ENCODE data around the gene CGB2.
"Not testable (repeated sequence)": the region's sequence is repeated elsewhere in the genome, so short reads cannot be mapped to it uniquely, and the experiment has no call there.

CGB2 gene

GRCh38 chr19:49039736-49040135, 8.0 kb downstream of the CGB2 start:
- not testable (repeated sequence) for H3K27ac Mint-ChIP-seq; H3K27me3 Mint-ChIP-seq; H3K4me1 Mint-ChIP-seq (ENCODE audit: low read depth); H3K36me3 Mint-ChIP-seq (ENCODE audit: low read depth); H3K4me3 Mint-ChIP-seq; H3K9me3 Mint-ChIP-seq

DNA sequence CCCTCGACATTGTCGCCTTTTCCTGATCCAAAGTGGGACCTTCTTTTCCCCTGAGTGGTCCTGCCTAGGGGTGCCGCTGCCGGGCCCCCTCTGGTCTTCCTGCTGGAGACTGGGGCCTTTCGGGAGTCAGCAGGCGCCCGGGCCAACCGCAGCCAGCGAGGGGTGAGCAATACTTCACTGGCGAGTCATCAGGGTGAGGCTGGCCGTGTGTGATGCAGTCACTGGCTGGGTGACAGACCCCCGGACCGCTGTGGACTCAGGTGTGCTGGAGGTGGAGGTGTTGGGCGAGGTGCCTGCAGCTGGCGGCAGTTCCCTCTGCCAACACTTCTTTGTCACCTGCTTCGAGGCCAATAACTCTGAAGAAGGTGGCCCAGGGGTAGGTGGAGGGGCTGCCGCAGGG, 10.5 kb downstream of the CGB2 start:
- Mint-ChIP-seq H3K4me3 (no peak overlapping the region), H3K27ac (no peak overlapping the region), H3K27me3 (no peaks in the 10 kb centered on the region), H3K36me3 (ENCODE audit: low read depth) (no peaks in the 10 kb centered on the region), H3K9me3 (no peaks in the 10 kb centered on the region), H3K4me1 (ENCODE audit: low read depth) (no peaks in the 10 kb centered on the region)

DNA sequence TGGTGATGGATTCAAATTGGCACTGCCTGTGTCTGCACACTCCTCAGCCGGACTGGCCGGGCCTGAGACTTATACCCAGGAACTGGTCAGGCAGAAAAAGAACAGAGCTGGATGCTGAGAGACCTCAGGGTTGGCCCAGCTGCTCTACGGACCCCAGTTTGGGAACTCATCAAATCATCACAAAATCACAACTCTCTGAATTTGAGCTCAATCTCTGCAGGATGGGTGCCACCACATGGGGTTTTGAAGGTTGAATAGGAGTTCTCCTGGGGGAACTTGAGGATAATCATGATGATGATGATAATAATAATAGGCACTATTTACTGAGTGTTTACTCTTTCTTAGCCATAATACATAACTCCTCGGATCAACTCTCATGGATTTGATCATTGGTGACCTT, 11.0 kb downstream of the CGB2 start:
- not testable (repeated sequence) for H3K27ac Mint-ChIP-seq, H3K4me3 Mint-ChIP-seq, H3K27me3 Mint-ChIP-seq

DNA sequence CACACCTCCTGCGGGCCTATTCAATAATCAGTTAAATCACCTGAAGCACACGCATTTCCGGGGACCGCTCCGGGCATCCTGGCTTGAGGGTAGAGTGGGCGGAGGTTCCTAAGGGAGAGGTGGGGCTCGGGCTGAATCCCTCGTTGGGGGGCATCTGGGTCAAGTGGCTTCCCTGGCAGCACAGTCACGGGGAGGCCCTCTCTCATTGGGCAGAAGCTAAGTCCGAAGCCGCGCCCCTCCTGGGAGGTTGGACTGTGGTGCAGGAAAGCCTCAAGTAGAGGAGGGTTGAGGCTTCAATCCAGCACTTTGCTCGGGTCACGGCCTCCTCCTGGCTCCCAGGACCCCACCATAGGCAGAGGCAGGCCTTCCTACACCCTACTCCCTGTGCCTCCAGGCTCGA, 11.9 kb downstream of the CGB2 start, which contains the start of gene CGB5:
Gene CGB5, plus strand, starts transcription at position 301 of the 400 bp plus-strand sequence. CDS start 362 bp downstream, outside the sequence.
- not testable (repeated sequence) for H3K36me3 Mint-ChIP-seq (ENCODE audit: low read depth); H3K4me1 Mint-ChIP-seq (ENCODE audit: low read depth); H3K27ac Mint-ChIP-seq; H3K4me3 Mint-ChIP-seq; H3K27me3 Mint-ChIP-seq; H3K9me3 Mint-ChIP-seq

More for the DNA sequence above, 11.0 kb downstream of the CGB2 start:
- H3K36me3 Mint-ChIP-seq (ENCODE audit: low read depth); H3K9me3 Mint-ChIP-seq; H3K4me1 Mint-ChIP-seq (ENCODE audit: low read depth): not testable (repeated sequence)

DNA sequence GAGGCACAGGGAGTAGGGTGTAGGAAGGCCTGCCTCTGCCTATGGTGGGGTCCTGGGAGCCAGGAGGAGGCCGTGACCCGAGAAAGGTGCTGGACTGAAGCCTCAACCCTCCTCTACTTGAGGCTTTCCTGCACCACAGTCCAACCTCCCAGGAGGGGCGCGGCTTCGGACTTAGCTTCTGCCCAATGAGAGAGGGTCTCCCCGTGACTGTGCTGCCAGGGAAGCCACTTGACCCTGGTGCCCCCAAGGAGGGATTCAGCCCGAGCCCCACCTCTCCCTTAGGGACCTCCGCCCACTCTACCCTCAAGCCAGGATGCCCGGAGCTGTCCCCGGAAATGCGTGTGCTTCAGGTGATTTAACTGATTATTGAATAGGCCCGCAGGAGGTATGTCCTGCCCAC, 17.3 kb downstream of the CGB2 start, which contains the start of gene CGB8:
Gene CGB8, minus strand, starts transcription at position 101 of the 400 bp plus-strand sequence. CDS start 372 bp downstream, outside the sequence.
- H3K27me3 Mint-ChIP-seq; H3K36me3 Mint-ChIP-seq (ENCODE audit: low read depth); H3K4me1 Mint-ChIP-seq (ENCODE audit: low read depth); H3K9me3 Mint-ChIP-seq; H3K4me3 Mint-ChIP-seq; H3K27ac Mint-ChIP-seq: not testable (repeated sequence)

DNA sequence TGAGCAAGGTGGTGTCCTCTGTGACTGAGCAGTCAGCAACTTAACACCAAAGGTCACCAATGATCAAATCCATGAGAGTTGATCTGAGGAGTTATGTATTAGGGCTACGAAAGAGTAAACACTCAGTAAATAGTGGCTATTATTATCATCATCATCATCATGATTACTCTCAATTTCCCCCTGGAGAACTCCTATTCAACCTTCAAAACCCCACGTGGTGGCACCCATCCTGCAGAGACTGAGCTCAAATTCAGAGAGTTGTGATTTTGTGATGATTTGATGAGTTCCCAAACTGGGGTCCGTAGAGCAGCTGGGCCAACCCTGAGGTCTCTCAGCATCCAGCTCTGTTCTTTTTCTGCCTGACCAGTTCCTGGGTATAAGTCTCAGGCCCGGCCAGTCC, 18.1 kb downstream of the CGB2 start:
- not testable (repeated sequence) for H3K4me1 Mint-ChIP-seq (ENCODE audit: low read depth); H3K9me3 Mint-ChIP-seq; H3K27ac Mint-ChIP-seq; H3K36me3 Mint-ChIP-seq (ENCODE audit: low read depth); H3K27me3 Mint-ChIP-seq; H3K4me3 Mint-ChIP-seq

DNA sequence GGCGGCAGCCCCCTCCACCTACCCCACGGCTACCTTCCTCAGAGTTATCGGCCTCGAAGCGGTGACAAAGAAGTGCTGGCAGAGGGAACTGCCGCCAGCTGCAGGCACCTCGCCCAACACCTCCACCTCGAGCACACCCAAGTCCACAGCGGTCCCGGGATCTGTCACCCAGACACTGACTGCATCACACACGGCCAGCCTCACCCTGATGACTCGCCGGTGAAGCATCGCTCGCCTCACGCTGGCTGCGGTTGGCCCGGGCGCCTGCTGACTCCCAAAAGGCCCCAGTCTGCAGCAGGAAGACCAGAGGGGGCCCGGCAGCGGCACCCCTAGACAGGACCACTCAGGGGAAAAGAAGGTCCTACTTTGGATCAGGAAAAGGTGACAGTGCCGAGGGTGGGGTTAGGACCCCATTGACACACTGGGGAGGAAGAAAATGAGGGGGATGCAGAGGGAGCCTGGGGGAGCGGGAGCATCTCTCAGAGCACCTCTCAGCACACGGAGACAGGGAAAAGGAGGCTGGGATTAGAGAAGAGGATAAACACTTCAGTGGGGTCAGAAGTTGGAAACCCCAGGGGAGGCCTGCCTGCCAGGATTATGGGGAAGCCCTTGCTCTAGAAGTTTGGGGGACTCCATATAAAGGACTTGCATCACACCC, 18.8 kb downstream of the CGB2 start:
- H3K4me3 Mint-ChIP-seq; H3K4me1 Mint-ChIP-seq (ENCODE audit: low read depth); H3K27me3 Mint-ChIP-seq; H3K27ac Mint-ChIP-seq; H3K36me3 Mint-ChIP-seq (ENCODE audit: low read depth); H3K9me3 Mint-ChIP-seq: not testable (repeated sequence)

DNA sequence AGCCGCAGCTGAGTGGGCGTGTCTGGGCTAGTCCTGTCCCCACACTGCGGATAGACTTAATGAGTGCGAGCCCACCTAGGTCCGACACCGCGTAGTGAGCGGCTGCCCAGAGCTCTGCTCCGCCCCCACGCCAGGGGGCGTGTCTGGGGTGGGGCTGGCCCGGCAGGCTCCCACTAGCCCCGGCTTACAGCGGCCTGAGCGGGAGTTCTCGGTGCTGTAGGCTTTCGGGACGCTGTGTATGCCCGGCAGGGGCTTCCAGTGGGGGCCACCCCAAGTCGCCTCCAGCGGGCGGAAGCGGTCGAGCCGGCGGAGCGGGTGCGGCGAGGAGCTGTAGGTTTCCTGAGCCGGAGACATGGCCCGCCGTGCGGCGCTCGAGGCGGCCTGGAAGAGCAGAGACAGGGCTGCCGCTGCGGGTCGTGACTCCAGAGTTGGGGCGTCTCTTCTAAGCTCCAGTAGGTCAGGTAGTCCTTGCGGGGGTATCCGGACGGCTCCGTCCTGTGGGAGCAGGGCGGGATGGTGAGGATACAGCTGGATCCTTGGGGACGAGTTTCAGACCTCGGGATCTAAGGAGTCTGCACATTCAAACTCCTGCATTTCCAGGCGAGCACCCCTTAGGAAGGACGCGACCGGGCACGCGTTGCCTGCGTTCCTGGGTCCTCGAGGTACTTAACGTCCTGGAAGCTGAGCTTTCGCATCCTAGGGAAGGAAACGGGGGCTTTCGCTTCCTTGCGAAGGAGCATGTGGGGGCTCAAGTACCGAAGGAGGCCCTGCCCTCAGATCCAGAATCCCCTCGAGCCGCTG, 24.6 kb downstream of the CGB2 start:
- Mint-ChIP-seq H3K9me3 (no peaks in the 10 kb centered on the region), H3K27me3 (peaks cover 41% of the 10 kb centered on the region), H3K27ac (no peak overlapping the region), H3K4me3 (peak overlapping the region; percentile 74), H3K36me3 (ENCODE audit: low read depth) (no peaks in the 10 kb centered on the region), H3K4me1 (ENCODE audit: low read depth) (peaks cover 20% of the 10 kb centered on the region)

DNA sequence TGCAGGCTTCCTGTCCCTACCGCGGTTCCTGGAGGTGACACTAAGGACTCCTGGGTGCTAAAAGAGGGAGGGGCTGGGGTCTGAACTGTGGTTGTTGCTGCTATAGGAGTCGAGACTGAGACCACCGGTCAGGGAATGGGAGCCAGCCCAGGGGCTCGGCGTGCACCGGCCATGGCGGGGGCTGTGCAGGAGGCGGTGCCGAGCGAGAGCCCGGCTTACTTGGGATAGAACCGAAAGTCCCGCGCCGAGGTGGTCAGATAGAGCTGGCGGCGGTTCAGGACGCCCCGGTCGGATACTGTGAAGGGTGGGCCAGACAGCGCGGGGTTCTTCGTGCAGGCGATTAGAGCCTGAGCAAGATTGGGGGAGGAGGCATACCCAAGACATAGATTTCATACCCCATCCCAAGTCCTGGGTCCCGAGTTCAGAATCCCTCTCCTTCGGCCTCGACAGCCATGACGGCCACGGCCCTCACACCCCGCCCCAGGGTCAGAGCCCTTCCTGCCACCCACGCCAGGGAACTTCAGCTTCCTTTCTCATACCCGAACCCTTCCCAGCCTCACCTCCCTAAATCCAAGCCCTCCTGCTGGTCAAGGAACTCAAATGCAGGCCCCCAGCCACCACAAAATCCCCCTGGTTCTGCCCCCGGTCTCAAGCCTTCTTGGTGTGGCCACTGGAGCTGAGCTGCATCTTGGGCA, 25.4 kb downstream of the CGB2 start:
- H3K4me3 Mint-ChIP-seq: peak overlapping the region; percentile 74
- H3K27me3 Mint-ChIP-seq: peaks cover 41% of the 10 kb centered on the region
- H3K36me3 Mint-ChIP-seq (ENCODE audit: low read depth); H3K9me3 Mint-ChIP-seq; H3K27ac Mint-ChIP-seq: not testable (repeated sequence)
- H3K4me1 Mint-ChIP-seq (ENCODE audit: low read depth): peaks cover 20% of the 10 kb centered on the region

DNA sequence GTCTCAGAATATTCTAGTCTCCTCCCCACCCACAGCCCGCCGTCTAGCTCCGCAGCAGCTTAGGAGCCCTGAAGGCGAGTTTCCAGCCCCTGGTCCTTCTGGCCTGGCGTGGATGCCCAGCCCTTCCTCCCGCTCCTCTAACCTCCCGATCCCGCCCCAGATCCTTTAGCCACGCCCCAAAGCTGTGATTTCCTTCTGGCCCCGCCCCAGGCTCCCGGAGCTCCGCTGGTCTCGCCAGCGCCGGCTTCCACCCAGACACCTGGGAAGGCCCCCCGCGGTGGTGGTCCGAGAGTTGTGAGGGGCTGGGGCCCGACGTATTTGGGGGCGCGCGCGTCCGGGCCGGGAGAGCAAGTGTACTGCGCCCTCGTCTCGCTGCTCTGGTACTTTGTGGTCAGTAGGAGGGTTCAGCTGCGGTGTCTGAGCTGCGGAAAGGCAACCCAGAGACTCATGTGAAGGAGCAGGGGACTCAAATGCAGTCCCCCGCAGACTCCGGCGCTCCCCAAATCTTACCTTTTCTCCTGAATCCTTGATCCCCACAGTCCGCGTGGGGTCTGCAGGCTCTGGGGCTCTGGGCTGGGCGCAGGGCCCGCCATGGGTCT, 26.0 kb downstream of the CGB2 start, which contains the start of gene CGB7:
Gene CGB7, minus strand, starts transcription at position 114 of the 599 bp plus-strand sequence. CDS start 2,374 bp downstream, outside the sequence.
- Mint-ChIP-seq H3K36me3 (ENCODE audit: low read depth) (no peaks in the 10 kb centered on the region), H3K4me1 (ENCODE audit: low read depth) (peaks cover 20% of the 10 kb centered on the region), H3K27ac (no peak within 1 kb of the TSS), H3K27me3 (peaks cover 41% of the 10 kb centered on the region), H3K9me3 (no peaks in the 10 kb centered on the region), H3K4me3 (peak within 1 kb of the TSS; percentile 74)

DNA sequence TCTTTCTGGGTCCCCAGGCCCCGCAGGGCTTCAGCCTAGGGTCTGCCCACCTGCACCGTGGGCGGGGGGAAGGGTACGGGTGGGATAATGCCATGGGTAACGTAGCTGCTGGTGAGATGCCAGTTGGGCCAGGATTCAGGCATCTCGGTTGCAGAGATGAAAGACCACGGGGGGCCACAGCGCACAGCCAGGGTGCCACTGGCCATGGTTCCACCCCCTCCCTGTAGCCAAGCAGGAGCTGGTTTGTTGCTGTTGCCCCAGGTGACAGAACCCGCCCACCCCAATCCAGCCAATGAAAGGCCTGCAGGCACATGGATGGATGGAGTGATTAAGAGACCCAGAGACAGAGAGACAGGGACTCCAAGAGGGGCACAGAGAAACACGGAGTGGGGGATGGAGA, 26.9 kb downstream of the CGB2 start:
- H3K9me3 Mint-ChIP-seq: no peaks in the 10 kb centered on the region
- no peak overlapping the region for H3K27ac Mint-ChIP-seq
- H3K36me3 Mint-ChIP-seq (ENCODE audit: low read depth): no peaks in the 10 kb centered on the region
- no peak overlapping the region for H3K4me3 Mint-ChIP-seq
- peaks cover 20% of the 10 kb centered on the region for H3K4me1 Mint-ChIP-seq (ENCODE audit: low read depth)
- H3K27me3 Mint-ChIP-seq: peaks cover 49% of the 10 kb centered on the region

- Mint-ChIP-seq H3K4me3 (no peak overlapping the region), H3K4me1 (ENCODE audit: low read depth) (peaks cover 20% of the 10 kb centered on the region), H3K27ac (no peak overlapping the region), H3K27me3 (peaks cover 45% of the 10 kb centered on the region), H3K36me3 (ENCODE audit: low read depth) (no peaks in the 10 kb centered on the region), H3K9me3 (no peaks in the 10 kb centered on the region)
Observed at GRCh38 chr19:49059053-49059452, 27.4 kb downstream of the CGB2 start.

- Mint-ChIP-seq H3K4me1 (ENCODE audit: low read depth) (peaks cover 20% of the 10 kb centered on the region), H3K27me3 (peaks cover 52% of the 10 kb centered on the region), H3K4me3 (no peak overlapping the region), H3K27ac (no peak overlapping the region), H3K36me3 (ENCODE audit: low read depth) (no peaks in the 10 kb centered on the region), H3K9me3 (no peaks in the 10 kb centered on the region)
Observed at GRCh38 chr19:49061000-49061399, 29.3 kb downstream of the CGB2 start.

GRCh38 chr19:49061445-49061844, 29.8 kb downstream of the CGB2 start:
- Mint-ChIP-seq H3K9me3 (no peaks in the 10 kb centered on the region), H3K27ac (no peak overlapping the region), H3K27me3 (peaks cover 56% of the 10 kb centered on the region), H3K4me3 (no peak overlapping the region), H3K4me1 (ENCODE audit: low read depth) (peaks cover 16% of the 10 kb centered on the region), H3K36me3 (ENCODE audit: low read depth) (no peaks in the 10 kb centered on the region)

Data from stimulated activated naive CD8-positive, alpha-beta T cell treated with anti-CD3 and anti-CD28 coated beads, Interleukin-15, Interleukin-2, amounts not matched to agents 100 ng/mL and 50 ng/mL, for 24 hours (primary cell).